GM18909 (cell line): Measurements from ENCODE around the gene DYNC1I1.

Experiments
- ATAC-seq: cut with Tn5 transposase; IDR thresholded peaks from one replicate; pipeline ENCODE4 v1.9.1; 2021; ENCODE audit warnings: mild to moderate bottlenecking; ENCODE audit not compliant: unreplicated experiment, poor library complexity

DYNC1I1 gene

GRCh38 chr7:96114190-96114589 lies 341.8 kb downstream of the DYNC1I1 start:
- ATAC-seq: no peak

- no peak for ATAC-seq
Observed at GRCh38 chr7:96116173-96116572, 343.8 kb downstream of the DYNC1I1 start.

- no peak for ATAC-seq
Observed at GRCh38 chr7:96118449-96119001, 346.2 kb downstream of the DYNC1I1 start.

GRCh38 chr7:96120445-96121225 lies 348.3 kb downstream of the DYNC1I1 start:
- ATAC-seq: no peak

- ATAC-seq: no peak
Observed at GRCh38 chr7:96121752-96122151, 349.4 kb downstream of the DYNC1I1 start.

- ATAC-seq: no peak
Observed at GRCh38 chr7:96122746-96123145, 350.4 kb downstream of the DYNC1I1 start.

GRCh38 chr7:96126382-96126781 lies 354.0 kb downstream of the DYNC1I1 start:
- ATAC-seq: no peak

- ATAC-seq: no peak
Observed at GRCh38 chr7:96127746-96128145, 355.4 kb downstream of the DYNC1I1 start.

GRCh38 chr7:96131525-96131924 lies 359.2 kb downstream of the DYNC1I1 start:
- ATAC-seq: no peak

- ATAC-seq: no peak
Observed at GRCh38 chr7:96135241-96135640, 362.9 kb downstream of the DYNC1I1 start.

- ATAC-seq: no peak
Observed at GRCh38 chr7:96136600-96137239, 364.4 kb downstream of the DYNC1I1 start.

GRCh38 chr7:96143495-96144259 lies 371.3 kb downstream of the DYNC1I1 start:
- ATAC-seq: no peak

- ATAC-seq: no peak
Observed at GRCh38 chr7:96144260-96144526, 371.8 kb downstream of the DYNC1I1 start.
